PC-9 (cell line): Measurements from ENCODE around the gene TGIF1.

ENCODE experiments used
- CTCF ChIP-seq: fragments of 200-600 bp; sonication (generic); conservative IDR thresholded peaks from 2 replicates; pipeline ENCODE4 v1.6.1; 2017; ENCODE audit warnings: mixed run types, antibody characterized with exemption, mild to moderate bottlenecking, moderate library complexity
- EZH2 ChIP-seq: fragments of 200-600 bp; sonication (generic); IDR thresholded peaks from 2 replicates; pipeline ENCODE4 v1.8.0; 2017; ENCODE audit warnings: antibody characterized with exemption, low read depth

DNA sequence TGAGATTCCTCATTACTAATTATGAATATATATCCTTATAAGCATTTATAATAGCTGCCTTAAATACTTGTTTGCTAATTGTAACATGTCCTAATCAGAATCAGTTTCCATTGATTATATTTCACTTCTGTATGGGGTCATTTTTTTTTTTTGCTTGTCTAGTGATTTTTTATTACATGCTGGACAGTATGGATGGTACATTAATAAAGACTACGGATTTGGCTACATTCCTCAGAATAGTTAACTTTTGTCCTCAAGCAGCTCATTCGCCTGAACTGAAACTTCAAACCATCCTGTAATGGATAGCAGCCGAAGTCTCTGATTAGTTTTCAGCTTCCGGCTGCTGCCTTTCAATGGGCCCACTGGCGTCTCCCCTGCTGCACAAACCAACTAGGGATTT, 11.7 kb downstream of the TGIF1 start:
- TF ChIP-seq CTCF = no peak
- TF ChIP-seq EZH2 = no peak
